Hepatocyte (in vitro differentiated cells): Measurements from ENCODE around the gene OOSP4A. TPM values are rescaled to one million over a fixed set of nuclear protein-coding genes. Genes with fewer than 3 reads are reported as not detected.

Source experiments
- DNase-seq: peaks from one replicate; pipeline ENCODE4 v3.0.0-alpha.2; 2016; ENCODE audit warnings: low spot score
- H2AFZ ChIP-seq: fragments of 200-600 bp; sonication (generic); 2 replicates; pipeline ENCODE4 v1.6.0; 2016; ENCODE audit warnings: antibody characterized with exemption, mild to moderate bottlenecking
- H3K27ac ChIP-seq: fragments of 200-600 bp; sonication (generic); 2 replicates; pipeline ENCODE4 v1.5.1; 2016; ENCODE audit warnings: mild to moderate bottlenecking
- H3K27me3 ChIP-seq: fragments of 200-600 bp; sonication (generic); 2 replicates; pipeline ENCODE4 v1.6.1; 2016
- H3K36me3 ChIP-seq: fragments of 200-600 bp; sonication (generic); replicated peaks from 2 replicates; pipeline ENCODE4 v1.5.1; 2016; ENCODE audit warnings: low read depth; ENCODE audit not compliant: insufficient read depth
- H3K4me1 ChIP-seq: fragments of 200-600 bp; sonication (generic); 2 replicates; pipeline ENCODE4 v1.5.1; 2016; ENCODE audit warnings: mild to moderate bottlenecking, moderate library complexity; ENCODE audit not compliant: insufficient read depth
- H3K4me2 ChIP-seq: fragments of 200-600 bp; sonication (generic); 2 replicates; pipeline ENCODE4 v1.6.0; 2016
- H3K4me3 ChIP-seq: fragments of 200-600 bp; sonication (generic); 2 replicates; pipeline ENCODE4 v1.5.1; 2016; ENCODE audit warnings: mild to moderate bottlenecking
- H3K79me2 ChIP-seq: fragments of 200-600 bp; sonication (generic); 2 replicates; pipeline ENCODE4 v1.6.0; 2017; ENCODE audit warnings: mild to moderate bottlenecking
- H3K9me2 ChIP-seq: fragments of 200-600 bp; sonication (generic); replicated peaks from 2 replicates; pipeline ENCODE4 v1.6.0; 2017; ENCODE audit warnings: mild to moderate bottlenecking; ENCODE audit not compliant: insufficient read depth
- H3K9me3 ChIP-seq: fragments of 200-600 bp; sonication (generic); 2 replicates; pipeline ENCODE4 v1.5.1; 2016; ENCODE audit warnings: low read depth, mild to moderate bottlenecking
- H4K20me1 ChIP-seq: fragments of 200-600 bp; sonication (generic); 2 replicates; pipeline ENCODE4 v1.6.0; 2016; ENCODE audit warnings: mild to moderate bottlenecking; ENCODE audit not compliant: insufficient read depth, poor library complexity, severe bottlenecking
- EZH2 ChIP-seq: fragments of 200-600 bp; sonication (generic); IDR thresholded peaks from 2 replicates; pipeline ENCODE4 v1.6.1; 2016; ENCODE audit warnings: antibody characterized with exemption, mild to moderate bottlenecking, borderline replicate concordance
- EZH2phosphoT487 ChIP-seq: fragments of 200-600 bp; sonication (generic); IDR thresholded peaks from one replicate; pipeline ENCODE4 v1.6.1; 2018; ENCODE audit warnings: antibody characterized with exemption, mild to moderate bottlenecking, low read depth, moderate library complexity; ENCODE audit not compliant: unreplicated experiment, severe bottlenecking
- WGBS: methylation state at CpG from one replicate; pipeline ENCODE4 v1.1.6; 2016; ENCODE audit warnings: low lambda C conversion rate; ENCODE audit errors: missing lambda C conversion rate; 5-methylcytosine and 5-hydroxymethylcytosine counted together
- polyA plus RNA-seq: library from polyadenylated mRNA; unstranded; fragments of >200 nt; fragmentation: Nextera tagmentation; extraction: Ambion mirVana; gene quantifications from 2 replicates; pipeline ENCODE4 v1.2.1, GENCODE V29; 2016
- total RNA-seq: library from RNA; depleted of rRNA; stranded (reverse); fragments of >200 nt; gene quantifications from 2 replicates; pipeline ENCODE4 v1.2.3, GENCODE V29; 2014
- TF ChIP-seq, protein P1 (sequence below): fragments of 200-600 bp; sonication (generic); IDR thresholded peaks from 2 replicates; pipeline ENCODE4 v1.5.1; 2016; ENCODE audit warnings: antibody characterized with exemption, mild to moderate bottlenecking; ENCODE audit not compliant: poor library complexity

OOSP4A gene
- total and polyA plus RNA-seq, 2 experiments from 2014 or later, result not detected

DNA sequence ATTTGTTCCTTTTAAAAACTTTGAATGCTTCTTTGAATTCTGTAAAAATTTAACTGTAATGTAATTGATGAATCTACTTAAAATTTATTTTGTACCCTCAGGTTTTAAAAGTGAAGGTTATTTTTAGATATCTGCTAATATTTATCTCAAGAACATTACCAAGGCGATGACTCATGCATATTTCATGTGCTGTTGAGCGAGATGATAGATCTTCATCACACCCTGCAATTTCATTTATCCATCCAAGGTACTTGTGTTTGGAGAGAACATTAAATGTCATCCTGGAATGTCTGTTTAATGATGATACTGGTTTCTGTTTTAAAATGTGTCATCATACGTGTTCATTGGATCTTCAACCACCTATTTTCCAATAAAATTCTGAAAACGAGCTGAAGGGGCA, 6.7 kb upstream of the OOSP4A start:
- Histone ChIP-seq H3K27me3 (no peaks in the 10 kb centered on the region), H3K36me3 (no peaks in the 10 kb centered on the region), H3K9me3 (no peaks in the 10 kb centered on the region), H3K4me2 (no peak overlapping the region), H3K27ac (no peak overlapping the region), H3K4me3 (no peak overlapping the region), H4K20me1 (no peaks in the 10 kb centered on the region), H3K79me2 (no peaks in the 10 kb centered on the region), H3K9me2 (no peaks in the 10 kb centered on the region), H3K4me1 (no peaks in the 10 kb centered on the region), H2AFZ (no peak overlapping the region)
- 59% methylated on average over 4 of the region's 4 CpGs for WGBS
- TF ChIP-seq, protein P1, sequence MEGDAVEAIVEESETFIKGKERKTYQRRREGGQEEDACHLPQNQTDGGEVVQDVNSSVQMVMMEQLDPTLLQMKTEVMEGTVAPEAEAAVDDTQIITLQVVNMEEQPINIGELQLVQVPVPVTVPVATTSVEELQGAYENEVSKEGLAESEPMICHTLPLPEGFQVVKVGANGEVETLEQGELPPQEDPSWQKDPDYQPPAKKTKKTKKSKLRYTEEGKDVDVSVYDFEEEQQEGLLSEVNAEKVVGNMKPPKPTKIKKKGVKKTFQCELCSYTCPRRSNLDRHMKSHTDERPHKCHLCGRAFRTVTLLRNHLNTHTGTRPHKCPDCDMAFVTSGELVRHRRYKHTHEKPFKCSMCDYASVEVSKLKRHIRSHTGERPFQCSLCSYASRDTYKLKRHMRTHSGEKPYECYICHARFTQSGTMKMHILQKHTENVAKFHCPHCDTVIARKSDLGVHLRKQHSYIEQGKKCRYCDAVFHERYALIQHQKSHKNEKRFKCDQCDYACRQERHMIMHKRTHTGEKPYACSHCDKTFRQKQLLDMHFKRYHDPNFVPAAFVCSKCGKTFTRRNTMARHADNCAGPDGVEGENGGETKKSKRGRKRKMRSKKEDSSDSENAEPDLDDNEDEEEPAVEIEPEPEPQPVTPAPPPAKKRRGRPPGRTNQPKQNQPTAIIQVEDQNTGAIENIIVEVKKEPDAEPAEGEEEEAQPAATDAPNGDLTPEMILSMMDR, result no peak
- TF ChIP-seq EZH2 (no peak), EZH2phosphoT487 (no peak)
- DNase-seq, result no peak

GRCh38 chr11:59960502-59961381, 3.1 kb upstream of the OOSP4A start:
- peak; percentile 12 for DNase-seq
- Histone ChIP-seq H3K4me1 (no peaks in the 10 kb centered on the region), H3K36me3 (no peaks in the 10 kb centered on the region), H3K9me3 (no peaks in the 10 kb centered on the region), H3K9me2 (no peaks in the 10 kb centered on the region), H3K27ac (no peak overlapping the region), H4K20me1 (no peaks in the 10 kb centered on the region), H3K27me3 (no peaks in the 10 kb centered on the region), H3K4me2 (no peak overlapping the region), H3K4me3 (no peak overlapping the region), H2AFZ (no peak overlapping the region), H3K79me2 (no peaks in the 10 kb centered on the region)
- WGBS, result 56% methylated on average over 9 of the region's 9 CpGs
- TF ChIP-seq, protein P1, result no peak
- TF ChIP-seq EZH2, result no peak
- TF ChIP-seq EZH2phosphoT487, result no peak

GRCh38 chr11:59962107-59962482, 1.7 kb upstream of the OOSP4A start:
- H3K9me3 ChIP-seq, result no peaks in the 10 kb centered on the region
- H3K4me3 ChIP-seq, result no peak overlapping the region
- no peaks in the 10 kb centered on the region for H3K4me1 ChIP-seq
- 78% methylated on average over 2 of the region's 2 CpGs for WGBS
- no peak overlapping the region for H2AFZ ChIP-seq
- TF ChIP-seq EZH2 (no peak), EZH2phosphoT487 (no peak)
- TF ChIP-seq, protein P1, result no peak
- H3K36me3 ChIP-seq, result no peaks in the 10 kb centered on the region
- H3K9me2 ChIP-seq, result no peaks in the 10 kb centered on the region
- no peaks in the 10 kb centered on the region for H4K20me1 ChIP-seq
- H3K27ac ChIP-seq, result no peak overlapping the region
- no peaks in the 10 kb centered on the region for H3K27me3 ChIP-seq
- no peak for DNase-seq
- H3K4me2 ChIP-seq, result no peak overlapping the region
- no peaks in the 10 kb centered on the region for H3K79me2 ChIP-seq
